ENCODE measurements around the gene STIM2.

The STIM2 gene

GRCh38 chr4:26952891-26953290 is 92.2 kb downstream of the STIM2 start:
- no peak for DNase-seq
- H3K4me3 ChIP-seq (ENCODE audit: control insufficient read depth in 1 of 7, extremely low read depth in 1 of 7, insufficient read depth in 4 of 7, low read depth in 2 of 7, low read length in 6 of 7) = no peak overlapping the region
- H3K4me1 ChIP-seq (ENCODE audit: control extremely low read depth in 1 of 4, control insufficient read depth in 4 of 4, insufficient read depth in 4 of 4, low read length in 3 of 4) = no peaks in the 10 kb centered on the region
- H3K27ac ChIP-seq (ENCODE audit: insufficient read depth in 1 of 2, low read depth in 1 of 2, low read length in 2 of 2, poor library complexity in 1 of 2, severe bottlenecking in 2 of 2) = no peak overlapping the region
- no peaks in the 10 kb centered on the region for H3K27me3 ChIP-seq (replicated peaks in 2 of 5; ENCODE audit: control insufficient read depth in 4 of 5, insufficient read depth in 5 of 5, low read length in 4 of 5)
- peaks cover 0 to 12% (median under 1%) of the 10 kb centered on the region in 5 experiments for H3K9me3 ChIP-seq (ENCODE audit: control extremely low read depth in 1 of 5, control insufficient read depth in 4 of 5, insufficient read depth in 2 of 5, low read depth in 1 of 5, low read length in 4 of 5)
- WGBS (ENCODE audit: insufficient coverage) = no CpG with 5 or more reads among the region's 2 CpGs
- ChIA-PET POLR2A (no interaction called here), CTCF (no interaction called here)
- peaks cover 0 to 2% (median 0%) of the 10 kb centered on the region in 4 experiments for H3K36me3 ChIP-seq (ENCODE audit: control insufficient read depth in 4 of 4, insufficient read depth in 4 of 4, low read length in 3 of 4)

- Histone ChIP-seq H3K9me3 (ENCODE audit: control extremely low read depth in 1 of 5, control insufficient read depth in 4 of 5, insufficient read depth in 2 of 5, low read depth in 1 of 5, low read length in 4 of 5) (peaks cover 0 to 12% (median 0%) of the 10 kb centered on the region in 5 experiments), H3K4me1 (ENCODE audit: control extremely low read depth in 1 of 4, control insufficient read depth in 4 of 4, insufficient read depth in 4 of 4, low read length in 3 of 4) (no peaks in the 10 kb centered on the region), H3K27ac (ENCODE audit: insufficient read depth in 1 of 2, low read depth in 1 of 2, low read length in 2 of 2, poor library complexity in 1 of 2, severe bottlenecking in 2 of 2) (no peak overlapping the region), H3K4me3 (ENCODE audit: control insufficient read depth in 1 of 7, extremely low read depth in 1 of 7, insufficient read depth in 4 of 7, low read depth in 2 of 7, low read length in 6 of 7) (no peak overlapping the region), H3K36me3 (ENCODE audit: control insufficient read depth in 4 of 4, insufficient read depth in 4 of 4, low read length in 3 of 4) (peaks cover 0 to 2% (median 0%) of the 10 kb centered on the region in 4 experiments), H3K27me3 (replicated peaks in 2 of 5; ENCODE audit: control insufficient read depth in 4 of 5, insufficient read depth in 5 of 5, low read length in 4 of 5) (no peaks in the 10 kb centered on the region)
- no peak for DNase-seq
- CTCF ChIA-PET = no interaction called here
- POLR2A ChIA-PET = no interaction called here
- WGBS (ENCODE audit: insufficient coverage) = 100% methylated on average over 1 of the region's 2 CpGs
These were observed 92.7 kb downstream of the STIM2 start for GRCh38 chr4:26953366-26953765.

GRCh38 chr4:26953770-26954423 is 93.3 kb downstream of the STIM2 start:
- ChIA-PET POLR2A (no interaction called here), CTCF (no interaction called here)
- no peak overlapping the region for H3K4me3 ChIP-seq (ENCODE audit: control insufficient read depth in 1 of 7, extremely low read depth in 1 of 7, insufficient read depth in 4 of 7, low read depth in 2 of 7, low read length in 6 of 7)
- 80% methylated on average over 1 of the region's 3 CpGs for WGBS (ENCODE audit: insufficient coverage)
- no peak for DNase-seq
- H3K9me3 ChIP-seq (ENCODE audit: control extremely low read depth in 1 of 5, control insufficient read depth in 4 of 5, insufficient read depth in 2 of 5, low read depth in 1 of 5, low read length in 4 of 5) = peaks cover 0 to 12% (median 0%) of the 10 kb centered on the region in 5 experiments
- H3K27me3 ChIP-seq (replicated peaks in 2 of 5; ENCODE audit: control insufficient read depth in 4 of 5, insufficient read depth in 5 of 5, low read length in 4 of 5) = no peaks in the 10 kb centered on the region
- H3K4me1 ChIP-seq (ENCODE audit: control extremely low read depth in 1 of 4, control insufficient read depth in 4 of 4, insufficient read depth in 4 of 4, low read length in 3 of 4) = no peaks in the 10 kb centered on the region
- peaks cover 0 to 2% (median 0%) of the 10 kb centered on the region in 4 experiments for H3K36me3 ChIP-seq (ENCODE audit: control insufficient read depth in 4 of 4, insufficient read depth in 4 of 4, low read length in 3 of 4)
- H3K27ac ChIP-seq (ENCODE audit: insufficient read depth in 1 of 2, low read depth in 1 of 2, low read length in 2 of 2, poor library complexity in 1 of 2, severe bottlenecking in 2 of 2) = no peak overlapping the region

GRCh38 chr4:26955241-26955640 is 94.6 kb downstream of the STIM2 start:
- WGBS (ENCODE audit: insufficient coverage) = 100% methylated on average over 1 of the region's 2 CpGs
- CTCF ChIA-PET = interaction anchor here (0.6 kb wide), 1 partner anchor 1799 kb away, joined by 3 read pairs; no protein-coding TSS in a partner anchor
- POLR2A ChIA-PET = no interaction called here

GRCh38 chr4:26958925-26959653 is 98.4 kb downstream of the STIM2 start:
- DNase-seq = no peak
- ChIA-PET POLR2A (no interaction called here), CTCF (interaction anchor here (1.2 to 1.4 kb wide), 2 partner anchors 9 to 43 kb away, joined by 4 read pairs; no protein-coding TSS in a partner anchor)
- peaks cover 0 to 2% (median 0%) of the 10 kb centered on the region in 4 experiments for H3K4me1 ChIP-seq (ENCODE audit: control extremely low read depth in 1 of 4, control insufficient read depth in 4 of 4, insufficient read depth in 4 of 4, low read length in 3 of 4)
- H3K27me3 ChIP-seq (replicated peaks in 2 of 5; ENCODE audit: control insufficient read depth in 4 of 5, insufficient read depth in 5 of 5, low read length in 4 of 5) = no peaks in the 10 kb centered on the region
- H3K4me3 ChIP-seq (ENCODE audit: control insufficient read depth in 1 of 7, extremely low read depth in 1 of 7, insufficient read depth in 4 of 7, low read depth in 2 of 7, low read length in 6 of 7) = no peak overlapping the region
- no peaks in the 10 kb centered on the region for H3K9me3 ChIP-seq (ENCODE audit: control extremely low read depth in 1 of 5, control insufficient read depth in 4 of 5, insufficient read depth in 2 of 5, low read depth in 1 of 5, low read length in 4 of 5)
- H3K36me3 ChIP-seq (ENCODE audit: control insufficient read depth in 4 of 4, insufficient read depth in 4 of 4, low read length in 3 of 4) = peaks cover 0 to 3% (median 0%) of the 10 kb centered on the region in 4 experiments
- WGBS (ENCODE audit: insufficient coverage) = 100% methylated on average over 2 of the region's 4 CpGs
- no peak overlapping the region for H3K27ac ChIP-seq (ENCODE audit: insufficient read depth in 1 of 2, low read depth in 1 of 2, low read length in 2 of 2, poor library complexity in 1 of 2, severe bottlenecking in 2 of 2)

More at GRCh38 chr4:26955241-26955640, 94.6 kb downstream of the STIM2 start:
- Histone ChIP-seq H3K36me3 (ENCODE audit: control insufficient read depth in 4 of 4, insufficient read depth in 4 of 4, low read length in 3 of 4) (peaks cover 0 to 2% (median 0%) of the 10 kb centered on the region in 4 experiments), H3K27me3 (replicated peaks in 2 of 5; ENCODE audit: control insufficient read depth in 4 of 5, insufficient read depth in 5 of 5, low read length in 4 of 5) (no peaks in the 10 kb centered on the region), H3K4me3 (ENCODE audit: control insufficient read depth in 1 of 7, extremely low read depth in 1 of 7, insufficient read depth in 4 of 7, low read depth in 2 of 7, low read length in 6 of 7) (no peak overlapping the region), H3K4me1 (ENCODE audit: control extremely low read depth in 1 of 4, control insufficient read depth in 4 of 4, insufficient read depth in 4 of 4, low read length in 3 of 4) (peaks cover 0 to 2% (median 0%) of the 10 kb centered on the region in 4 experiments), H3K9me3 (ENCODE audit: control extremely low read depth in 1 of 5, control insufficient read depth in 4 of 5, insufficient read depth in 2 of 5, low read depth in 1 of 5, low read length in 4 of 5) (peaks cover 0 to 6% (median 0%) of the 10 kb centered on the region in 5 experiments), H3K27ac (ENCODE audit: insufficient read depth in 1 of 2, low read depth in 1 of 2, low read length in 2 of 2, poor library complexity in 1 of 2, severe bottlenecking in 2 of 2) (no peak overlapping the region)
- DNase-seq = no peak

- H3K27me3 ChIP-seq (replicated peaks in 2 of 5; ENCODE audit: control insufficient read depth in 4 of 5, insufficient read depth in 5 of 5, low read length in 4 of 5) = no peaks in the 10 kb centered on the region
- no peaks in the 10 kb centered on the region for H3K9me3 ChIP-seq (ENCODE audit: control extremely low read depth in 1 of 5, control insufficient read depth in 4 of 5, insufficient read depth in 2 of 5, low read depth in 1 of 5, low read length in 4 of 5)
- no peak overlapping the region for H3K27ac ChIP-seq (ENCODE audit: insufficient read depth in 1 of 2, low read depth in 1 of 2, low read length in 2 of 2, poor library complexity in 1 of 2, severe bottlenecking in 2 of 2)
- H3K4me3 ChIP-seq (ENCODE audit: control insufficient read depth in 1 of 7, extremely low read depth in 1 of 7, insufficient read depth in 4 of 7, low read depth in 2 of 7, low read length in 6 of 7) = no peak overlapping the region
- ChIA-PET POLR2A (no interaction called here), CTCF (interaction anchor here (1.2 to 1.4 kb wide), 2 partner anchors 10 to 43 kb away, joined by 4 read pairs; no protein-coding TSS in a partner anchor)
- H3K36me3 ChIP-seq (ENCODE audit: control insufficient read depth in 4 of 4, insufficient read depth in 4 of 4, low read length in 3 of 4) = peaks cover 0 to 3% (median 0%) of the 10 kb centered on the region in 4 experiments
- peaks cover 0 to 2% (median 0%) of the 10 kb centered on the region in 4 experiments for H3K4me1 ChIP-seq (ENCODE audit: control extremely low read depth in 1 of 4, control insufficient read depth in 4 of 4, insufficient read depth in 4 of 4, low read length in 3 of 4)
- WGBS (ENCODE audit: insufficient coverage) = no CpG with 5 or more reads among the region's 1 CpG
- no peak for DNase-seq
These were observed 99.0 kb downstream of the STIM2 start for GRCh38 chr4:26959654-26960047.

- Histone ChIP-seq H3K4me1 (ENCODE audit: control extremely low read depth in 1 of 4, control insufficient read depth in 4 of 4, insufficient read depth in 4 of 4, low read length in 3 of 4) (peaks cover 0 to 2% (median 0%) of the 10 kb centered on the region in 4 experiments), H3K27ac (ENCODE audit: insufficient read depth in 1 of 2, low read depth in 1 of 2, low read length in 2 of 2, poor library complexity in 1 of 2, severe bottlenecking in 2 of 2) (no peak overlapping the region), H3K27me3 (replicated peaks in 2 of 5; ENCODE audit: control insufficient read depth in 4 of 5, insufficient read depth in 5 of 5, low read length in 4 of 5) (no peaks in the 10 kb centered on the region), H3K36me3 (ENCODE audit: control insufficient read depth in 4 of 4, insufficient read depth in 4 of 4, low read length in 3 of 4) (peaks cover 0 to 3% (median 0%) of the 10 kb centered on the region in 4 experiments), H3K4me3 (ENCODE audit: control insufficient read depth in 1 of 7, extremely low read depth in 1 of 7, insufficient read depth in 4 of 7, low read depth in 2 of 7, low read length in 6 of 7) (no peak overlapping the region), H3K9me3 (ENCODE audit: control extremely low read depth in 1 of 5, control insufficient read depth in 4 of 5, insufficient read depth in 2 of 5, low read depth in 1 of 5, low read length in 4 of 5) (no peaks in the 10 kb centered on the region)
- no peak for DNase-seq
- ChIA-PET CTCF (no interaction called here), POLR2A (no interaction called here)
These were observed 102.1 kb downstream of the STIM2 start for GRCh38 chr4:26962720-26963119.

Data from common myeloid progenitor, CD34-positive (primary cell).